Measurements from ENCODE around the gene SUPT4H1.

SUPT4H1 gene

DNA sequence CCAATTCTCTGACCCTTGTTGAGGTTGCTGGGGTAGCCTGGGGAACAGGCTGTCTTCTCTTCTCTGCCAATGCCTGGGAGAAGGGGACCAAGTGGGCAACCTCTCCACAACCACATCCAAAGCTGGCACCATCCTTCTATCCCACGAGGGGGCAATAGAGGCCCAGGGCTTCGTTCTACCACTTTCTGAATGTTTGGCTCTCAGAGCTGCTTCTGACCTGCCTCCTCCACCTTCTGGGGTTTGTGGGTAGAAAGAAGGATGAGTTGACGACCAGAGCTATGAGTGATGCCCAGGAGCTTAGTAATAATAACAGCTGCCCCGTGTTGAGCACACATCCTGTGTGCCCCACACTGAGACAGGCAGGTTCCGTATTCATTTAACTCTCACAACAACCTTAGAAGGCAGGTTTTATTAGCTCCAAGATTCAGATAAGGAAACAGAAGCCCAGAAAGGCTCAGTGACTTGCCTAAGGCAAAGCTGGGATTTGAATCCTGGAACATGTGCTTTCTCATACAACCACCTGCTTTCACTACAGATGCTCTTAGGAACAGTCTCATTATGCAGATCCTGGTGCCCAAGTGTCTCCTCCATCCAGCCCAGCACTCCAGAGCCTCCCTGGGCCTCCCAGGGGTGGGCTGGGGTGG lies 34.5 kb downstream of the SUPT4H1 start:
- peak; percentile 84 for DNase-seq (ENCODE audit: low spot score)

DNA sequence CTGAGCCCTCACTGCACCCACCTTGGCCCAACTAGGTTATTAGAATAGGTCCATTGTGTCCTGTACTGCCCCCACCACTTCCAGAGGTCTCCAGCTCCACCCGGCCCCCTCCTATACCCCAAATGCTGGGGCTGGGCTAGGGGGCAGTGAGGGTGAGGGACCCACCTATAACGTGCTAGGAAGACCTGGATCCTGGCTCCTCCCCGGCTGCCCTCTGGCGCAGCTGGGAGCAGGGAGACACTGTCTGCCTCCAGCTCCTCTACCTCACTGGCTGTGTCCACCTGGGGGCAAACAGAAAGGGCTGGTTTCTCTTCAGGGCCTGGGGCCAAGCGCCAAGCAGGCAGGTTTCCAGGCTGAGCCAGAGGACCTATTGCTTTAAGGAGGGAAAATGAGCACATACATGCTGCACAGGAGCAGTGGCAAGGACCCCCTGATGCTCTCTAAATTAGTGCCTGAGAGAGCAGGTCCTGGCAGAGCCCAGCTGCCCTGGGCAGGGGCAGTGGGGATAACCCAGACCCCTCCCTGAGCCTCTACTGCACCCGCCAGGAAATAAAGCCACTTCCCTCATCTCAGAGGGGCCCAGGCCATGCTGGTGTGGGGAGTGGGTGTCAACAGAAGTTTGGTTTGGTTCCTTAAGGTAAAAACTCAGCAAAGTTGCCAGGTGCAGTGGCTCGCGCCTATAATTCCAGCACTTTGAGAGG lies 35.6 kb downstream of the SUPT4H1 start:
- DNase-seq (ENCODE audit: low spot score) = no peak

DNA sequence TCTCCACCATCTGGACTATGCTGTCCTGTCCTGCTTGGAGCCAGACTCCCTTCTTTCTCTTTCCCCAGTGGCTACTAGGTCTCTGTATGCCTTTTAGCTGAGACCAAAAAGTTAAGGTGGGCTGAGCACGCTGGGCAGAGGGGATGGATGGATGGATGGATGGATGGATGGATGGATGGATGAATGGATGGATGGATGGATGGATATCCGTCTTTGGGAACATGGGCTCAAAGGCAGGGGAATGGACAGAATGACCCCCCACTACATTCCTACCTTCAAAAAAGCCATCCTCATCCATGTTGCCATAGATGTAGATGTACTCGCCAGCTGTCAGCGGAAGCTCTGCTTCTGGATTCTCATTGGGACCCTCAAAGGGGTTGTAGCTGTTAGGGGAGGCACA lies 36.3 kb downstream of the SUPT4H1 start:
- DNase-seq (ENCODE audit: low spot score) = no peak

DNA sequence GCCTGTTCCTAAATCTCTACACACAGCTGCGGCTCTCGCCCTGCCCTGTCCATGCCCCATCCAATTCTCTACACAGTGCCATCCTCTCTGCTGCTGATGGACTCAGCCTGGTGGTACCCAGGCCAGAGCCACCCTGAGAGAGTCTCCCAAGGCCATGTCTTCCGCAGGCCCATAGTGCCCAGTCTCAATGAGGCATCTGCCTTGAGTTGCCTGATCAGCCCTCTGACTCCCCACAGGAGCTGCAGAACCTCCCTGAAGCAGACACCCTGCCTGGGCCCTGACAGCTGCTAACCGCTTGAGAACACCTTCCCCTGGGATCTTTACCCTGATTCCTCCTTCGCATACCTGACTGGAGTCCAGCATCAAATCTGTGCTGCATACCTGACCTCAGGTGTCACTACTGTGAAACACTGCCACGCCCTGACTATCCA lies 36.7 kb downstream of the SUPT4H1 start:
- DNase-seq (ENCODE audit: low spot score) = no peak

DNA sequence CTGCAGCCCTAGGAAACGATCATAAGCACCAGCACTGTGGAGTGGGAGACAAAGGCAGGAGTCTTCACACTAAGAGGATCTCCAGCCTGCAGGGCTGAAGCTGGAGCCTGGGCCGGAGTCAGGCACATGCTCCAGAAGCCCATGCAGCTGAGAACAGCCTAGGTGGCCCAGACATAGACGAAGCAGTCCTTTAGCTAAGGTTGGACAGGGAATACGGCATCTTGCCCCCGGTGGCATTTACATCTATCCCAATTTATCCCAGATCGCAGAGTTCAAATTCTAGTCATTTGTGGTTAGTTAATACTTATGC lies 37.3 kb downstream of the SUPT4H1 start:
- DNase-seq (ENCODE audit: low spot score) = no peak

DNA sequence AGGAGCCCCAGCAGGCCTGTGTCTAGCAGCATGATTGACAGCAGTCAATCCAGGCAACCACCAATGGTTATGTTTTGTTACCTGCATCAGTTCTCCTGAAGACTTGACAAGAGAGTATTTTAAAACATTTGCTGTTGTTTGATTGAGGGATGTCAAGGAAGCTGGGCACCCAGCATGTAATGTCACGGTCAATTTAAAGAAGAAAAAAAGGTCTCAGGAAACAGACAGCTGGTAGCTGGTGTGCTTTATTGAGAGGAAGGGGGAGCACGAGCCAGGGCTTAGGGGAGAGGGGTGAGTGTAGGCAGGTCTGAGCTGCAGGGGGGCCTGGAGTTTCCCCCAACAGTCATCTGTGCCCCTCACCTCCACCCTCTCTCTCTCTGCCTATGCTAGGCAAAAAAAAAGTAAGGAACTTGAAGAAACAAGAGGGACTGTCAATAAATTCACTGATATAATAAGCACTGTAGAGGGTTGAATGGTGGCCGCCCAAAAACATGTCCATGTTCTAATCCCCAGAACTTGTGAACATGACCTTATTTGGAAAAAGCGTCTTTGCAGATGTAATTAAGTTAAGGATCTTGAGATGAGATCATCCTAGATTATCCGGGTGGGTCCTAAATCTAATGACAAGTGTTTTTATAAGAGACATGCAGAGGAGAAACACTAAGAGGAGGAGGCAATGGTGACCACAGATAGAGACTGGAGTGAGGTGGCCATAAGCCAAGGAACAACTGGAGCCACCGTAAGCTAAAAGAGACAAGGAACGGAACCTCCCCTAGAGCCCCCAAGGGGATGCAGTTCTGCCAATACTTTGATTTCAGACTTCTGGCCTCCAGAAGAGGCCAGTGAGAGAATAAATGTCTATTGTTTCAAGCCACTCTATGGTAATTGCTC lies 37.9 kb downstream of the SUPT4H1 start:
- DNase-seq (ENCODE audit: low spot score) = no peak

DNA sequence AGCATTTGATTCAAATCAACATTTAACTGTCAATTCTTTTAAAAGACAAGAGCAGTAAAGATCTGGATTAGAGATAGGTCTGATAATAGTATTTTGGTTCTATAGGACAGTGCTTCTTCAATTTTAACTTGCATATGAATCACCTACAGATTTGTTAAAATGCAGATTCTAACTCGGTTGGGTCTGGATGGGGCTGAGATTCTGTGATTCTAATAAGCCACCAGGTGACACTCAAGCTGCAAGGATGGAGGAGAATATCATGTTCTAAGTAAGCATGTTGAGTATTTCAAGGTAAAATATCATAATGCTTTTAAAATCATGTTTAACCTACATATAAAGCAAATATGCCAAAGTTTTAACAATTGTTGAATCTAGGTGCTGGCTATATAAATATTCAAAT lies 39.2 kb downstream of the SUPT4H1 start:
- no peak for DNase-seq (ENCODE audit: low spot score)

DNA sequence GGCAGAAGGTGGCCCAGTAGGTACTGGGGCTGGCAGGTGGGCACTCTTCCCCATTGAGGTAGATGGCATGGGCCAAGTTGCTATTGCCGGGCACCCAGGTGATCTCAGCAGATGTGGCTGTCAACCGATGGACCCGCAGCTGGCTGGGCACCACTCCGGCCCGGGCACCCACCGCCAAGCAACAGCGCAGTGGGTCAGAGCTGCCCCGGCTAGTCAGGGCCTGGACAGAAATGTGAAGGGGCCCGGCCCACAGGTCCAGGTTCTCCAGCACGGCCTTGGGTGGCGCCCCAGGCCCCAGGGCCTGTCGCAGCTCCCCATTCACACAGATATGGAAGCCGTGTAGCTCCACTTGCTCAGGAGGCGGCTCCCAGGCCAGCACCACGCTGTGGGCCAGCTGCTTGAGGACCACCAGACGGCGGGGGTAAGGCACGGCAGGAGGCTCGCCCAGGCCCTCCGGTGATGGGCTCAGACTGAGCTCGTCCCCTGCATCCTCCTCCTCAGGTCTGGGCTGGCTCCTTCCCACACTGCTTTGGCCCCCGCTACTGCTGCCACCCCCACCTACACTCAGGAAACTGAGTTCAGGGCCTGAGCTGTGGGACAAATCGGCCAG lies 39.9 kb downstream of the SUPT4H1 start:
- no peak for DNase-seq (ENCODE audit: low spot score)

DNA sequence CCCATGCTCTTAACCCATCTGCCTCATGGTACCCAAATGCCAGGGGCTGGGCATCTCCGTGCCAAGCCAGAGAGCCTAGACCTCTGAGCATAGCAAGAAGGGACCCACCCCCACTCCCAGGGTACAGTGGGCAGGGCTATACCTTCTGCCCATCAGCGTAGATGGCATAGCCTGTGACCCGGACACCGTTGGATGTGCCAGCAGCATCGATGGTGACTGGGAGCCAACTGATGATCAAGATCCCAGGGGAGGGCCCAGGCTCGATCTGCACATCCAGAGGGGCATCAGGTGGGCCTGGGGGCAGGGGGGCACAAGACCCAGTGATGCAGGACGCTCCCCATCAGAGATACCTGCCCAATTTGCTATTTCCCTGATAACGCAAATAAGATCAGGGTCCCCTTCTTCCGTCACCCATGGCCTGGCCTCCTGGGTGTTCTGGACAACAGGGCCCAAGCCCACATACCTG lies 40.5 kb downstream of the SUPT4H1 start:
- no peak for DNase-seq (ENCODE audit: low spot score)

DNA sequence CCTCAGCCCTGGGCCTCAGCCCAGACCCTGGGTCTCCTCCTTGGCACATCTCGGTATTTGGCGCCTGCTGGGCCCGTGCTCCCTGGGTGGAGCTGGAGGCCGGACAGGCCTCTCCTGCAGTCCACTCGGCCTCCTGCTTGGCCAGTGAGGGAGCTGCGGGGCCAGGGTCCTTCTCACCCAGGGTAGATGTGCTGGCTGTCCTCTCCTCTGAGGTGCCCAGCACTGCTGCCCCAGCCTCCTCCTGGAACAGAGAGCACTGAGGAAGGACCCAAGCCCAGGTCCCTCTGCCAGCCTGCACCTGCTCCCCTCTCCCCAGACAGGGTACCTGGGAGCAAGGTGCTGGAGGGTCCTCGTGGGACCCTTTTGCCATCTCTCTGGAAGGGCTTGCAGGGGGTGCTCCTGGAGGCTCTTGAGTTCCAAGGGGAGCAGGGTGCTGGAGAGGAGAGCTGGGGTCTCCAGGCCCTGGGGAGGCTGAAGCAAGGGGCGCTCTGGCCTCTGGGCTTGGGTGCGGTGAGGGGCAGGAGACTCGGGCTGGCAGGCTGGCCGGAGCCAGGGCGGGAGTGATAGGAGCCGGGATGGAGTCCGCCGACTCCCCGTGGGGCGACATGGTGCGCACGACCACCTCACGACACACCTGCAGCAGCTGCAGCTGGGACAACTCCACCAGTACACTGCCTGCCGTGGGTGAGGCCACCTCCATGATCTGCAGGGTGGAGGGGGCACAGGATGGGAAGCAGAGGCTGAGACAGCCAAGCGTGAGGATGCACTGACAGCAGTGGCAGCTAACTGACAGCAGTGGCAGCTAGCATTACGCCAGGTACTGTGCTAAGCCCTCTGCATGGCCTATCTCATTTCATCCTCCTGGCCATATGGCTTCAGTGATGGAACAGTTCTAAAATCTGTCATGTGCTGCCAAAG lies 41.2 kb downstream of the SUPT4H1 start:
- DNase-seq (ENCODE audit: low spot score) = no peak

DNA sequence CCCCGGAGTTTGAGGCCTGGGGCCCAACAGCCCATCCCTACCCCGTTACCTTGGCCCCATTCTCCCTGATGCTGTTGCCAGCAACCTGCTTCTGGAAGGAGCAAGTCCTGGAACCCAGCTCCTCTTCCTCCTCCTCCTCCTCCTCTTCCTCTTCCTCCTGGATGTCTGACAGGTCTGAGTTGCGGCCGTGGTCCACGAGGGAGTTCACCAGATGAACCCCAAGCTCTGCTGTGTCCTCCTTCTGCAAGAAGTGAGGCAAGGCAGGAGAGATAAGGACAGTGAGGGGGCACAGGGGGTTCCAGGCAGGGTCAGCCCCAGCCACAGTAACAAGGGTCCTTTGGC lies 42.1 kb downstream of the SUPT4H1 start:
- DNase-seq (ENCODE audit: low spot score) = no peak

DNA sequence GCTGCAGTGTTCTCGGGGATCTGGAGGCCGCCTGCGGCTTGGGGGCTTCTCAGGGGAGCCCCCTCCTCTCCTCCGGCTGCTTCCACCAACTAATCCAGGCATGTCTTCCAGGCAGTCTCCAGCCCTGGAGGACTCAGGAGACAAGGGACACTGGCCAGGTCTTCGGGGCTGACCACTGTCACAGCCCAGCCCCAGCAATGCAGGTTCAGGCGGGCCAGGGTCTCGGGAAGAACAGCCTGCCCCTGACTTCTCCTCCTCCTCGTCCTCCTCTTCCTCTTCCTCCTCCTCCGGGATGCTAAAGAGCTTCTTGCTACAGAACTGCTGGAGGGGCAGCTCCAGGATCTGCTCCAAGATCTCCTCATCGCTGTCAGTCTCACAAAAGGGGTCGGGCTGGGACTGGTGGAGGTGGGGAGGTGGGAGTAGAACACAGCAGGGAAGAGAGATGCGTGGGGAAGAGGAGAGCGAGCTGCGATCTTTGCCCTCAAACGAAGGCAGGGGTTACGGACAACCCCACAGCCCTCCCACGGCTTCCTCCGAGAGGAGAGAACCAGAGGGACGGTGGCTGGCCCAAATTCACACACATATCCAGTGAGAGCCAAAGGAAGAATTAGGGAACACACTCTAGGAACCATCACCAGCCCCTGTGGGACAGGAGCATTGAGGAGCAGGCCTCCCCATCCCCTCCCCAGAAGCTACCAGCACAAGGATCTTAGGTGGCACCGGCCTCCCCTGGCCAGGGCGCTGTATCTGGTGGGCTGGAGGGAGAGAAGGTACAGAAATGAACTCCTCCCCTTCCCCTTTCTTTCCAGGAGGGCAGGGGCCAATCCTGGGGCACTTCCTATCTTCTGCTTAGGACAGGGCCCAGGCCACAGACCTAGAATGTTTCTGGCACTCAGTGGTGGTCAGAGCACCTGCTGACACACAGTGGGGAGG lies 42.8 kb downstream of the SUPT4H1 start:
- DNase-seq (ENCODE audit: low spot score) = no peak

DNA sequence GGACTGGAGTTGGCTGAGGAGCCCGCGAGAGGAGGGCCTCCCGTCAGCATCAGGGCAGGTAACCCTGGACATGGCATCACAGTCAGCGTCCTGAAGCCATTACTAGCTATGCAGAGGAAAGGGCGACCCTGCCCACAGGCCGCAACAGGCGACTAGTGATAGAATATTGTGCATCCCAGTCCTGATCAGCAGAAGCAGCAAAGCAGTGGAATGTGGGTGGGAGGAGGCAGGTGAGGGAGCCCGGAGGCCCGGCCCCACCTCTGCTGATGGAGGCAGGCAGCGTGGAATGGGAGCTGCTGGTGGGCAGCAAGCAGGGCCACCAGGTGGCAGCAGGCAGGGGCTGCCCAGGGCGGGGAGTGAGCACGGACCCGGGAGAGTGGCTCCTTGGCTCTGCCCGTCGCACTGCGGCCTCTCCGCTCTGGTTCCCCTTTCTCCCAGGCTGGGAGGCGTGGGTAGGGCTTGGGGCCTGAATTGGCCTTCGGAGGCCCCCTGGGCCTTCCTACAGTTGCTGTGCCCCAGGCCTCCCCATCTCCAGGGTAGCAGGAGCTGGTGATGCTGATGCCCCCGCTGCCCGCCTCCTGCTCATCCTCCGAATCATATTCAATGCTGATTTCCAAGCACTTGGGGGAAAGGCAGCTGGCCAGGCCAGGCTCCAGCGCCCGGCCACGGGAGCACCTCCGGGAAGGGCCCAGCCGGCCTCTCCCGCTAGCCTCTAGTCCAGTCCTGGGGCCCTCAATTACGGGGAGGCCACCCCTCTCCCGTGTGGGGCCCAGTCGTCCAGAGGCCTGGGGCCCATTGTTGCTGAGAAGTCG lies 43.6 kb downstream of the SUPT4H1 start:
- DNase-seq (ENCODE audit: low spot score) = no peak

DNA sequence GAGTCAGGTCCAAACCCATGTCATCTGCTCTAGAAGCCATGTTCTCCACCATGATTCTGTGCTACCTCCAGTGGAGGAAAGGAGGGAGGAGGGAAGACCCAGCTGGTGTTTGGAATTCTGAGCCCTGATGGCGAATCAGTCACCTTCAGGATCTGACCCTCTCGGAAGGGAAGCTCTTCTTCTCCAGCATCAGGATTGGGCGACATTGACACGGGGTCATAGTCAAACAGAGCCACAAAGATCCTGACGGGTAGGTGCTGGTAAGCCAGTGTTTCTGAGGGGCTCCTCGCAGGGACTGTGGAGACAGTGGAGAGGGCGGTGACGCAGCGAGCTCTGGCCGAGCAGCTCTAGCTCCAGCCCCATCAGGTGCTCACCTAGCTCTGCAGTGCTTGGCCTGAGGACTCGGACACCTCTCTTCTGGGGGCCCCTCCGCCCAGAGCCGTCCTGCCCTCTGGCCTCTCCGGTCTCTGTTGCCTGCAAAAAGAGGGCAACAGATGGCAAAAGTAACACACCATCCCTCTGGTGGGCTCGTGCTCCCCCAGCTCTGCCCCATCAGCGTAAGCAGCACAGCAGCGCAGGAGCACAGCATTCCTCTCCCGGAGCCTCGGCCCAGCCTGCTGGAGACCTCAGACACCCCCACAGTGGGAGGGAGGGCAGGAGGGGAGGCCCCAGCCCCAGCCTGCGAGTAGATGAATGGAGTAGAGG lies 44.4 kb downstream of the SUPT4H1 start:
- DNase-seq (ENCODE audit: low spot score) = no peak

DNA sequence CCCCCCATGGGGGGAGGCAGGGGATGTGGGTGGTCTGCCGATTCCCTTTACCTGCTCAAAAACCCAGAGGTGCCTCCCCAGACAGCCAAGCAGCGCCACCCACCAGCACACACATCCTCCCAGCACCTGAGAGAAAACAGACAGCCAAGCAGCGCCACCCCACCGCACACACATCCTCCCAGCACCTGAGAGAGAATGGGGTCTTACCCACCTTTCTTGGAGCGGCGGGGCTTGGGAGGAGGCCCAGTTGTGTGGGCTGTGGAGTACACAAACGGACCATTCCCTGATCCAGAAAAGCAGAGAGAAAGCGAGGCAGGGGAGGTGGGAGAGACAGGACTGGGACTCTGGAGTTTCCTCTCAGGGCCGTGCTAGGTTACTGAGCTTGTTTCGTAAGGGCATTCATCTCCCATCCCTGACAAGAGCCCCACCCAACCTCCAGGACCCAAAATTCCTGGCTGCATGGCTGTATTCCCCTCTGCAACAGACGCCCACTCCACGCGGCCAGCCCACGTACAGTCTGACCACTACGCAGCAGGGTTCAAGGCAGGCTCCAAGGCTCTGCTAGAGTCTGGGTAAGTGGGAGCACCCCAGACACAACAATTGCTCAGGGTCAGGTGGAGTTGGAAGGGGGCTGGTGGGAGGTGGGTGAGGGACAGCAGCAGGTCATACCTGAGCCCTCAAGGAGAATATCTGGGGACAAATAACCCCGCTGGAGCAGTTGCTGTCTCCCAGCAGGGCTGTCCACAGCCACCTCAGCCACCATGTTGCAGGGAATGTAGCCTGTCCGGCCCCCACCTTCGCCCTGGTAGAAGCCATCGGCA lies 45.7 kb downstream of the SUPT4H1 start:
- DNase-seq (ENCODE audit: low spot score) = no peak

DNA sequence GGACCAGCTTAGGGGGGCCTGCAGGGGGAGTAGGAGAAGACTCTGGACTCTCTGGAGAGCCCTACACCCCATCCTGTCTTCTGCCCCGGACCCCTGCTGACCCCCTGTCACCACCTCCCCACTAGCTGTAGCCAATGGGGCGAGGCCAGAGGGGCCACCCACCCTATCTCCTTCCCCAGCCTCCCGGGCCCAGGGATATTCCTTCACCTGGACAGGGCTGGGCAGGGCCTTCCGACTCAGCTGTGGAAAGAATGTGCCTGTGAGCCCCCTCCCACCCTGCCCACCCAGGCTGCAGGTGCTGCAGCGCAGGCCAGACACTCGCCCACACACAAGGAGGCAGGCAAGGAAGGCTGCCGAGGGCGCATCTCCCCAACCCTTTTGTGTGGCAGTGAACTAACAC lies 46.4 kb downstream of the SUPT4H1 start:
- DNase-seq (ENCODE audit: low spot score) = no peak

DNA sequence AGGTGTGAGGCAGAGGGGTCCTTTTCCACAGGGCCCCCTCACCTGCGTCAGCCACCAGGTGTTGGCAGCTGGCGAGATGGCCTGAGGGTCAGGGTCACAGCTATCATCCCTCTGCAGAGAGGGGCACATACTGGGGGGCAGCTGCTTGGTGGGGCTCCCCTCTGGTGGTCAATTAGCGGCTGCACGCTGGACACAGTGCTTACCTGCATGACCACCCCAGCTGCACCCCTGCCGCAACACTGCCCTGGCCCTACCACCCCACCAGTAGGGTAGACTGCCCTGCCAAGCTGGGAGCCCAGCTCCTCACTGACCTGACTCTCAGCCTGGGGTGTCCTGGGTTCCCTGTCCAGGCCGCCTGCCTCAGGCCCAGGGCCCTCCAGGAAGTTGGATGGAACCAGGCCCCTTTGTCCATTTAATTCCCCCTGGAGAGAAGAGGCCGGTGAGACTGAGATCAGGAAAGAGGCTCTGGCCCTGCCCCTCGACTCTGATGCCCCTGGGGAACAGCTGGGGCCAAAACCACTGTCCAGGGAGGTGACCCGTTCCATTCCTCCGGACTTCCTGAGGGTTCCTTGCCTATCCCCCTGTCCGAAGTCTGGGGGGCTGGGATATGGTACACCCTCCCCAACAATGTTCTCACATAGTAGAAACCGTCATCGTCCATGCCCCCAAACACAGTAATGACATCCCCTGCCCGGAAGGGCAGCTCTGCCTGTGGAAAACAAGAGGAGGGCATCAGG lies 47.1 kb downstream of the SUPT4H1 start:
- DNase-seq (ENCODE audit: low spot score) = no peak

Measured in GM03348 (cell line).